GM23338 (cell line): ENCODE results near the gene DSC2. TPM values are rescaled to one million over a fixed set of nuclear protein-coding genes. Genes with fewer than 3 reads are reported as not detected.

Source experiments
- ATAC-seq: fragments of 200-7000 bp; cut with Tn5 transposase; 3 replicates; pipeline ENCODE4 v1.9.1; 2020
- DNase-seq: peaks from one replicate; pipeline ENCODE4 v3.0.0-alpha.2; 2015; ENCODE audit warnings: low spot score
- H2AFZ ChIP-seq: fragments of 200-600 bp; sonication (generic); 2 replicates; pipeline ENCODE4 v1.8.0; 2016; ENCODE audit warnings: antibody characterized with exemption, mild to moderate bottlenecking, moderate library complexity
- H3F3A ChIP-seq: fragments of 200-600 bp; sonication (generic); replicated peaks from 2 replicates; pipeline ENCODE4 v1.8.0; 2017; ENCODE audit warnings: antibody characterized with exemption, mixed run types, low read depth
- H3K27ac ChIP-seq: fragments of 200-600 bp; sonication (generic); 2 replicates; pipeline ENCODE4 v1.6.1; 2016; ENCODE audit warnings: low read depth
- H3K27me3 ChIP-seq: fragments of 200-600 bp; sonication (generic); 2 replicates; pipeline ENCODE4 v1.8.0; 2016; ENCODE audit warnings: mild to moderate bottlenecking, mixed run types, moderate library complexity; ENCODE audit not compliant: insufficient read depth
- H3K36me3 ChIP-seq: fragments of 200-600 bp; sonication (generic); 2 replicates; pipeline ENCODE4 v1.8.0; 2016; ENCODE audit warnings: mild to moderate bottlenecking; ENCODE audit not compliant: insufficient read depth
- H3K4me1 ChIP-seq: fragments of 200-600 bp; sonication (generic); 2 replicates; pipeline ENCODE4 v1.8.0; 2016; ENCODE audit warnings: mild to moderate bottlenecking, moderate library complexity; ENCODE audit not compliant: insufficient read depth
- H3K4me2 ChIP-seq: fragments of 200-600 bp; sonication (generic); 2 replicates; pipeline ENCODE4 v1.7.1; 2017; ENCODE audit warnings: mixed run types
- H3K4me3 ChIP-seq: fragments of 200-600 bp; sonication (generic); 2 replicates; pipeline ENCODE4 v1.6.1; 2016; ENCODE audit warnings: mixed run types
- H3K79me2 ChIP-seq: fragments of 200-600 bp; sonication (generic); replicated peaks from 2 replicates; pipeline ENCODE4 v1.8.0; 2017; ENCODE audit warnings: mild to moderate bottlenecking; ENCODE audit not compliant: insufficient read depth
- H3K9me2 ChIP-seq: fragments of 200-600 bp; sonication (generic); 2 replicates; pipeline ENCODE4 v1.8.0; 2017; ENCODE audit not compliant: insufficient read depth
- H4K20me1 ChIP-seq: fragments of 200-600 bp; sonication (generic); replicated peaks from 2 replicates; pipeline ENCODE4 v1.8.0; 2017; ENCODE audit warnings: mild to moderate bottlenecking; ENCODE audit not compliant: insufficient read depth
- H3K27ac Mint-ChIP-seq: 2 replicates; pipeline ENCODE4 v1.8.0; 2020; ENCODE audit warnings: inconsistent platforms, mild to moderate bottlenecking, moderate library complexity, mixed read lengths
- H3K27me3 Mint-ChIP-seq: 3 replicates; pipeline ENCODE4 v1.8.0; 2022; ENCODE audit warnings: low read depth, mild to moderate bottlenecking, moderate library complexity, mixed read lengths, inconsistent platforms; ENCODE audit not compliant: insufficient read depth, poor library complexity
- H3K36me3 Mint-ChIP-seq: 3 replicates; pipeline ENCODE4 v1.8.0; 2021; ENCODE audit warnings: low read depth, mild to moderate bottlenecking, inconsistent platforms, moderate library complexity, mixed read lengths
- H3K4me1 Mint-ChIP-seq: 3 replicates; pipeline ENCODE4 v1.8.0; 2020; ENCODE audit warnings: mild to moderate bottlenecking, inconsistent platforms, mixed read lengths
- H3K4me3 Mint-ChIP-seq: 3 replicates; pipeline ENCODE4 v1.8.0; 2021; ENCODE audit warnings: moderate library complexity, mild to moderate bottlenecking, inconsistent platforms, mixed read lengths
- H3K9me3 Mint-ChIP-seq: 3 replicates; pipeline ENCODE4 v1.8.0; 2020; ENCODE audit warnings: moderate library complexity, mild to moderate bottlenecking, inconsistent platforms, mixed read lengths
- CREB1 ChIP-seq: fragments of 250-450 bp; sonication (Bioruptor Pico); IDR thresholded peaks from 2 replicates; pipeline ENCODE4 v1.5.0; 2020; ENCODE audit warnings: low read depth, mild to moderate bottlenecking, moderate library complexity
- CTCF ChIP-seq, 2 experiments: fragments of 200-600 bp in 1 of 2; sonication (generic) in 1 of 2; conservative IDR thresholded peaks; 2 replicates each; pipeline versions ENCODE4 v1.5.1 to v1.6.1; 2016 to 2017; ENCODE audit warnings: antibody characterized with exemption in 2 of 2, low read depth in 2 of 2, mild to moderate bottlenecking in 2 of 2, moderate library complexity in 1 of 2
- EZH2 ChIP-seq: fragments of 200-600 bp; sonication (generic); IDR thresholded peaks from one replicate; pipeline ENCODE4 v1.8.0; 2017; ENCODE audit warnings: antibody characterized with exemption, mild to moderate bottlenecking, low read depth; ENCODE audit not compliant: unreplicated experiment
- EZH2phosphoT487 ChIP-seq: fragments of 200-600 bp; sonication (generic); IDR thresholded peaks from one replicate; pipeline ENCODE4 v1.8.1; 2018; ENCODE audit warnings: antibody characterized with exemption; ENCODE audit not compliant: unreplicated experiment
- JUNB ChIP-seq: IDR thresholded peaks from one replicate; pipeline ENCODE4 v1.6.1; 2016; ENCODE audit warnings: antibody characterized with exemption; ENCODE audit not compliant: unreplicated experiment
- NANOG ChIP-seq: IDR thresholded peaks from 2 replicates; pipeline ENCODE4 v1.6.1; 2016; ENCODE audit warnings: antibody characterized with exemption, borderline replicate concordance
- POLR2AphosphoS5 ChIP-seq: IDR thresholded peaks from 2 replicates; pipeline ENCODE4 v1.6.1; 2016; ENCODE audit warnings: antibody characterized with exemption, low read depth
- STAT1 ChIP-seq: IDR thresholded peaks from one replicate; pipeline ENCODE4 v1.6.1; 2016; ENCODE audit warnings: antibody characterized with exemption; ENCODE audit not compliant: unreplicated experiment
- ZNF114 ChIP-seq: fragments of 250-450 bp; sonication (Bioruptor Pico); IDR thresholded peaks from 2 replicates; pipeline ENCODE4 v1.5.0; 2020; ENCODE audit warnings: mild to moderate bottlenecking, moderate library complexity
- ZNF331 ChIP-seq: fragments of 250-450 bp; sonication (Bioruptor Pico); IDR thresholded peaks from 2 replicates; pipeline ENCODE4 v1.5.0; 2020; ENCODE audit warnings: low read depth, mild to moderate bottlenecking, moderate library complexity
- ZNF462 ChIP-seq: fragments of 250-450 bp; sonication (Bioruptor Pico); IDR thresholded peaks from 2 replicates; pipeline ENCODE4 v1.5.0; 2020; ENCODE audit warnings: mild to moderate bottlenecking, moderate library complexity
- polyA plus RNA-seq: library from polyadenylated mRNA; unstranded; fragments of >200 nt; fragmentation: Nextera tagmentation; extraction: Ambion mirVana; gene quantifications from 2 replicates; pipeline ENCODE4 v1.2.1, GENCODE V29; 2016
- total RNA-seq: library from RNA; depleted of rRNA; stranded (reverse); fragments of >200 nt; shearing (Covaris generic); gene quantifications from 2 replicates; pipeline ENCODE4 v1.2.3, GENCODE V29; 2014
- TF ChIP-seq, protein P1 (sequence below): IDR thresholded peaks from one replicate; pipeline ENCODE4 v1.6.1; 2018; ENCODE audit warnings: antibody characterized with exemption; ENCODE audit not compliant: unreplicated experiment
- TF ChIP-seq, protein P2 (sequence below): IDR thresholded peaks from 2 replicates; pipeline ENCODE4 v1.6.1; 2016; ENCODE audit warnings: antibody characterized with exemption

Gene DSC2
- total and polyA plus RNA-seq, 2 experiments from 2014 or later, result 10.5 to 20.4 TPM

DNA sequence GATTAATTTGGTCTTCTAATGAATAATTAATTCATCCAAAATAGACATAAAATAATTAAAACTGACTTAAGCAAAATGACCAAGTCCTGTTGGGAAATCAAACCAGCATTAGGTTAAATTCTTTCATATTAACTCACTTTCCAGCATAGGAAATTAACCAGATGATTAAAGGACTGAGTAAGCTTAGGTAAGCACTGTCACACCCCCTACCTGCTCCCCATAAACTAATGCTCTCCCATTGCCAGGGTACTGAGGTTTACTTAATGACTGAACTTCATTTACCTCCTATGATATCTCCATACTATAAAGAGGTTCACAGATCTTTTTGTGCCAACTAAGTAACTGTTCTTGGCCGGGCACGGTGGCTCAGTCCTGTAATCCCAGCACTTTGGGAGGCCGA is 13.7 kb downstream of the DSC2 start:
- no peak overlapping the region for H3K27ac ChIP-seq
- no peaks in the 10 kb centered on the region for H3K4me1 ChIP-seq
- H3K79me2 ChIP-seq, result no peaks in the 10 kb centered on the region
- no peak overlapping the region for H3K4me3 Mint-ChIP-seq
- H3K9me3 Mint-ChIP-seq, result no peaks in the 10 kb centered on the region; the same call in 2 of the 3 replicates
- peaks cover 20% of the 10 kb centered on the region; the same call in 1 of the 2 replicates for H3K36me3 ChIP-seq
- peaks cover 3% of the 10 kb centered on the region for H3K27me3 Mint-ChIP-seq
- TF ChIP-seq ZNF114 (CRISPR knock-in tag) (no peak), JUNB (no peak), CTCF (conservative IDR thresholded peaks at IDR 0.05; ENCODE audit: low read depth in 2 of 2) (no peak), STAT1 (no peak), ZNF462 (CRISPR knock-in tag) (no peak), ZNF331 (CRISPR knock-in tag) (no peak), NANOG (no peak), POLR2AphosphoS5 (no peak), EZH2phosphoT487 (no peak), CREB1 (no peak), EZH2 (no peak)
- TF ChIP-seq, protein P1, sequence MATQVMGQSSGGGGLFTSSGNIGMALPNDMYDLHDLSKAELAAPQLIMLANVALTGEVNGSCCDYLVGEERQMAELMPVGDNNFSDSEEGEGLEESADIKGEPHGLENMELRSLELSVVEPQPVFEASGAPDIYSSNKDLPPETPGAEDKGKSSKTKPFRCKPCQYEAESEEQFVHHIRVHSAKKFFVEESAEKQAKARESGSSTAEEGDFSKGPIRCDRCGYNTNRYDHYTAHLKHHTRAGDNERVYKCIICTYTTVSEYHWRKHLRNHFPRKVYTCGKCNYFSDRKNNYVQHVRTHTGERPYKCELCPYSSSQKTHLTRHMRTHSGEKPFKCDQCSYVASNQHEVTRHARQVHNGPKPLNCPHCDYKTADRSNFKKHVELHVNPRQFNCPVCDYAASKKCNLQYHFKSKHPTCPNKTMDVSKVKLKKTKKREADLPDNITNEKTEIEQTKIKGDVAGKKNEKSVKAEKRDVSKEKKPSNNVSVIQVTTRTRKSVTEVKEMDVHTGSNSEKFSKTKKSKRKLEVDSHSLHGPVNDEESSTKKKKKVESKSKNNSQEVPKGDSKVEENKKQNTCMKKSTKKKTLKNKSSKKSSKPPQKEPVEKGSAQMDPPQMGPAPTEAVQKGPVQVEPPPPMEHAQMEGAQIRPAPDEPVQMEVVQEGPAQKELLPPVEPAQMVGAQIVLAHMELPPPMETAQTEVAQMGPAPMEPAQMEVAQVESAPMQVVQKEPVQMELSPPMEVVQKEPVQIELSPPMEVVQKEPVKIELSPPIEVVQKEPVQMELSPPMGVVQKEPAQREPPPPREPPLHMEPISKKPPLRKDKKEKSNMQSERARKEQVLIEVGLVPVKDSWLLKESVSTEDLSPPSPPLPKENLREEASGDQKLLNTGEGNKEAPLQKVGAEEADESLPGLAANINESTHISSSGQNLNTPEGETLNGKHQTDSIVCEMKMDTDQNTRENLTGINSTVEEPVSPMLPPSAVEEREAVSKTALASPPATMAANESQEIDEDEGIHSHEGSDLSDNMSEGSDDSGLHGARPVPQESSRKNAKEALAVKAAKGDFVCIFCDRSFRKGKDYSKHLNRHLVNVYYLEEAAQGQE, result no peak
- TF ChIP-seq, protein P2, sequence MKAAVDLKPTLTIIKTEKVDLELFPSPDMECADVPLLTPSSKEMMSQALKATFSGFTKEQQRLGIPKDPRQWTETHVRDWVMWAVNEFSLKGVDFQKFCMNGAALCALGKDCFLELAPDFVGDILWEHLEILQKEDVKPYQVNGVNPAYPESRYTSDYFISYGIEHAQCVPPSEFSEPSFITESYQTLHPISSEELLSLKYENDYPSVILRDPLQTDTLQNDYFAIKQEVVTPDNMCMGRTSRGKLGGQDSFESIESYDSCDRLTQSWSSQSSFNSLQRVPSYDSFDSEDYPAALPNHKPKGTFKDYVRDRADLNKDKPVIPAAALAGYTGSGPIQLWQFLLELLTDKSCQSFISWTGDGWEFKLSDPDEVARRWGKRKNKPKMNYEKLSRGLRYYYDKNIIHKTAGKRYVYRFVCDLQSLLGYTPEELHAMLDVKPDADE, result no peak
- H3F3A ChIP-seq, result no peaks in the 10 kb centered on the region
- no peaks in the 10 kb centered on the region for H3K9me2 ChIP-seq
- no peak for ATAC-seq
- no peak overlapping the region for H3K4me2 ChIP-seq
- H2AFZ ChIP-seq, result no peak overlapping the region
- H3K4me3 ChIP-seq, result no peak overlapping the region
- DNase-seq, result no peak
- no peak overlapping the region for H3K27ac Mint-ChIP-seq
- no peaks in the 10 kb centered on the region for H3K4me1 Mint-ChIP-seq
- no peaks in the 10 kb centered on the region for H3K27me3 ChIP-seq
- no peaks in the 10 kb centered on the region for H4K20me1 ChIP-seq
- H3K36me3 Mint-ChIP-seq, result peaks cover 42% of the 10 kb centered on the region
